IMR-90 (cell line): ENCODE measurements around the gene KIF12. TPM values are rescaled to one million over a fixed set of nuclear protein-coding genes. Genes with fewer than 3 reads are reported as not detected.

Experiments used
- ATAC-seq: fragments of 200-7000 bp; cut with Tn5 transposase; 2 replicates; pipeline ENCODE4 v1.9.1; 2020; ENCODE audit warnings: low read depth, mild to moderate bottlenecking, moderate library complexity
- BruUV-seq: library from RNA; stranded (reverse); fragments of 400-500 nt; replicated peaks from 2 replicates; lab custom pipeline; 2021; lab: Mats Ljungman, UMichigan
- CTCF ChIA-PET: fragments of 300-600 bp; formaldehyde crosslinking; extraction: SDS; loops from one replicate; lab custom pipeline; 2021; ENCODE audit warnings: antibody characterized with exemption; lab: Yijun Ruan, JAX
- POLR2A ChIA-PET: fragments of 300-600 bp; sonication (Branson Sonifier 250); formaldehyde crosslinking; loops from one replicate; lab custom pipeline; 2022; ENCODE audit warnings: antibody characterized with exemption; ENCODE audit not compliant: unreplicated experiment; lab: Charles Lee
- DNase-seq: peaks from one replicate; pipeline ENCODE4 v3.0.0; 2013
- H2AFZ ChIP-seq: replicated peaks from 2 replicates; pipeline ENCODE3; 2013; ENCODE audit warnings: low read length, mild to moderate bottlenecking; ENCODE audit not compliant: poor library complexity
- H2AK5ac ChIP-seq: 2 replicates; pipeline ENCODE4 v1.6.1; 2013; ENCODE audit warnings: low read depth, low read length, inconsistent platforms
- H2AK9ac ChIP-seq: replicated peaks from 2 replicates; pipeline ENCODE3; 2013; ENCODE audit warnings: mild to moderate bottlenecking, low read depth, low read length, moderate library complexity; ENCODE audit not compliant: poor library complexity
- H2BK120ac ChIP-seq: 2 replicates; pipeline ENCODE4 v1.6.1; 2013; ENCODE audit warnings: low read depth, low read length, inconsistent platforms
- H2BK15ac ChIP-seq: 3 replicates; pipeline ENCODE4 v1.6.1; 2013; ENCODE audit warnings: low read depth, low read length, inconsistent platforms
- H2BK20ac ChIP-seq: 2 replicates; pipeline ENCODE4 v1.6.1; 2013; ENCODE audit warnings: low read depth, mild to moderate bottlenecking, inconsistent platforms, low read length, moderate library complexity
- H2BK5ac ChIP-seq: 2 replicates; pipeline ENCODE4 v1.6.1; 2013; ENCODE audit warnings: mild to moderate bottlenecking, low read depth, low read length, inconsistent platforms; ENCODE audit not compliant: poor library complexity, severe bottlenecking
- H3K14ac ChIP-seq: replicated peaks from 2 replicates; pipeline ENCODE4 v1.6.1; 2013; ENCODE audit warnings: low read depth, low read length, inconsistent platforms
- H3K18ac ChIP-seq: 2 replicates; pipeline ENCODE4 v1.6.1; 2013; ENCODE audit warnings: low read depth, low read length, control low read depth
- H3K23ac ChIP-seq: 2 replicates; pipeline ENCODE4 v1.6.1; 2013; ENCODE audit warnings: low read depth, low read length, inconsistent platforms
- H3K27ac ChIP-seq: 2 replicates; pipeline ENCODE4 v1.5.1; 2013; ENCODE audit warnings: mild to moderate bottlenecking, control low read depth, low read length; ENCODE audit not compliant: insufficient read depth
- H3K27me3 ChIP-seq: 2 replicates; pipeline ENCODE4 v1.6.1; 2013; ENCODE audit warnings: low read length; ENCODE audit not compliant: control insufficient read depth, insufficient read depth
- H3K36me3 ChIP-seq: 2 replicates; pipeline ENCODE4 v1.6.1; 2013; ENCODE audit warnings: low read length, mixed read lengths; ENCODE audit not compliant: control insufficient read depth, insufficient read depth
- H3K4ac ChIP-seq: 2 replicates; pipeline ENCODE4 v1.6.1; 2013; ENCODE audit warnings: low read depth, low read length, inconsistent platforms
- H3K4me1 ChIP-seq: 2 replicates; pipeline ENCODE4 v1.6.1; 2013; ENCODE audit warnings: low read length, mixed read lengths; ENCODE audit not compliant: control insufficient read depth, insufficient read depth
- H3K4me2 ChIP-seq: 2 replicates; pipeline ENCODE4 v1.6.1; 2013; ENCODE audit warnings: low read depth, mild to moderate bottlenecking, control low read depth, low read length, moderate library complexity
- H3K4me3 ChIP-seq: 2 replicates; pipeline ENCODE4 v1.5.1; 2013; ENCODE audit warnings: low read depth, mild to moderate bottlenecking, control low read depth, low read length, moderate library complexity; ENCODE audit not compliant: insufficient read depth
- H3K56ac ChIP-seq: 2 replicates; pipeline ENCODE4 v1.6.1; 2013; ENCODE audit warnings: low read length, inconsistent platforms; ENCODE audit not compliant: insufficient read depth; ENCODE audit errors: extremely low read depth
- H3K79me1 ChIP-seq, 2 experiments: 2 replicates each; pipeline ENCODE4 v1.6.1; 2013; ENCODE audit warnings: low read length in 2 of 2, inconsistent platforms in 1 of 2, low read depth in 1 of 2
- H3K9ac ChIP-seq: 2 replicates; pipeline ENCODE4 v1.6.1; 2013; ENCODE audit warnings: low read depth, low read length, control low read depth
- H3K9me1 ChIP-seq: 2 replicates; pipeline ENCODE4 v1.6.1; 2013; ENCODE audit warnings: low read length, inconsistent platforms; ENCODE audit not compliant: insufficient read depth
- H3K9me3 ChIP-seq: 2 replicates; pipeline ENCODE4 v1.6.1; 2013; ENCODE audit warnings: low read length; ENCODE audit not compliant: control insufficient read depth, insufficient read depth
- H4K20me1 ChIP-seq: 2 replicates; pipeline ENCODE4 v1.6.1; 2013; ENCODE audit warnings: low read length, inconsistent platforms; ENCODE audit not compliant: insufficient read depth
- H4K5ac ChIP-seq: 2 replicates; pipeline ENCODE4 v1.6.1; 2013; ENCODE audit warnings: mild to moderate bottlenecking, low read depth, low read length, control low read depth
- H4K8ac ChIP-seq, 2 experiments: 2 replicates each; pipeline ENCODE4 v1.6.1; 2013; ENCODE audit warnings: low read depth in 2 of 2, low read length in 2 of 2, control low read depth in 1 of 2, inconsistent platforms in 1 of 2
- H4K91ac ChIP-seq: 2 replicates; pipeline ENCODE4 v1.6.1; 2013; ENCODE audit warnings: low read depth, low read length, inconsistent platforms; ENCODE audit not compliant: insufficient read depth
- FOS ChIP-seq: fragments of 150-350 bp; IDR thresholded peaks from 2 replicates; pipeline ENCODE4 v1.6.1; 2016; ENCODE audit warnings: low read depth, low read length
- WGBS, 2 experiments: methylation state at CpG; one replicate each; pipeline versions ENCODE4 v1.1.5 to v1.1.7; 2013; ENCODE audit warnings: missing lambda C conversion rate in 2 of 2; ENCODE audit not compliant: insufficient read length in 1 of 2; ENCODE audit errors: extremely low coverage in 2 of 2; 5-methylcytosine and 5-hydroxymethylcytosine counted together
- dilution Hi-C: fragments of 300-500 bp; cut with HindIII; formaldehyde crosslinking; loops from one replicate; pipeline ENCODE4 v1.14.3; 2018; ENCODE audit warnings: low sequenced_read_pairs; ENCODE audit not compliant: unreplicated experiment
- in situ Hi-C: fragments of 300-500 bp; cut with MboI; formaldehyde crosslinking; loops from 3 replicates; pipeline ENCODE4 v1.14.3; 2019; ENCODE audit warnings: low sequenced_read_pairs, inconsistent platforms, mixed read lengths
- intact Hi-C: fragments of 100-400 bp; cut with micrococcal nuclease; formaldehyde crosslinking; loops from 2 replicates; pipeline ENCODE4 v1.10.0; 2022
- polyA plus RNA-seq, 3 experiments: library from polyadenylated mRNA; depleted of rRNA; stranded (reverse); fragments of >200 nt; gene quantifications; 2 replicates each; pipeline ENCODE4 v1.2.3, GENCODE V29; 2012; ENCODE audit warnings: low replicate concordance in 1 of 3
- total RNA-seq: library from RNA; depleted of rRNA; stranded (reverse); fragments of >200 nt; gene quantifications from 2 replicates; pipeline ENCODE4 v1.2.3, GENCODE V29; 2012
- TF ChIP-seq, protein P1 (sequence below): fragments of 150-350 bp; IDR thresholded peaks from 2 replicates; pipeline ENCODE4 v1.6.1; 2017; ENCODE audit warnings: mild to moderate bottlenecking, antibody characterized with exemption, low read length, low read depth

The KIF12 gene
- total and polyA plus RNA-seq, 2 of the 4 experiments (the other 2 are of a cell fraction): not detected

DNA sequence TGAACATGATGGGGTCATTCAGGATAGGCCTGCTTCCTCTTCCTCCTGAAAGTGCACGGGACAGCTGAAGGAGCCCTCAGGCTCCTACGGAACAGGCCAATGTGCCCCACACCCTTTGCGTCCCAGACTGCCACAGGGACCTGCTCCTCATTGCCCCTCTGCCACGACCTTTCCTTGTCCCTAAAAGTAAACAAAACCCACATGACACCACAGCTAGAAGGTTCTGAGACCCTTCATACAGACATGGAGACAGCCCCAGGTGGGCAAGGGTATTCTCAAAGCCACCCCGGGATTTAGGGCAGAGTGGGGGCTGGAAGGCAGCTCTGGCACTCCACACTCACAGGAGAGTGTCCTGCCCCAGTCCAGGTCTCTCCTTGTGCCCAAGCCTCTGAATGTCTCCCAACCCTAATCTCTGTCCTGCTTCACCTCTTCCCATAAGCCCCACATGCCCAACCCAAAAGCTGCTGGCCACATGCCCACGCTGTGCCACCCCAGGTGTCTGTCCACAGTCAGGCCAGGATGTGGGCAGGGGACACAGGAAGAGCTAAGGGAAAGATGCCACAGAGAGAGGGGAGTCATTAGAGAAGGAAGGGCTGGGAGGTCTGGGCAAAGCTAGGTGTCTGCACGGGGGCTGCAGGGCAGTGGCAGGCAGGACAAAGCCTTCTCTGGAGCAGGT lies 21.8 kb downstream of the KIF12 start:
- no peak overlapping the region for H2AK5ac ChIP-seq
- no peak overlapping the region for H4K5ac ChIP-seq
- no peak overlapping the region for H4K8ac ChIP-seq
- no peak overlapping the region for H3K4ac ChIP-seq
- H3K18ac ChIP-seq: no peak overlapping the region
- H3K23ac ChIP-seq: no peak overlapping the region
- H3K4me3 ChIP-seq: no peak overlapping the region
- H2BK20ac ChIP-seq: no peak overlapping the region
- H2BK15ac ChIP-seq: no peak overlapping the region
- H2AK9ac ChIP-seq: no peak overlapping the region
- no TSS peak for BruUV-seq
- no peaks in the 10 kb centered on the region for H3K79me1 ChIP-seq
- dilution Hi-C loops (no loop called here), in situ Hi-C loops (no loop called here), intact Hi-C loops (no loop called here)
- no peak overlapping the region for H2BK5ac ChIP-seq
- no peaks in the 10 kb centered on the region; the same call in 1 of the 2 replicates for H3K4me1 ChIP-seq
- no peaks in the 10 kb centered on the region for H4K20me1 ChIP-seq
- H2BK120ac ChIP-seq: no peak overlapping the region
- H3K36me3 ChIP-seq: no peaks in the 10 kb centered on the region
- H3K27ac ChIP-seq: no peak overlapping the region
- H2AFZ ChIP-seq: no peak overlapping the region
- 88% methylated on average over 1 of the region's 7 CpGs; no CpG with 5 or more reads in 1 of the 2 experiments for WGBS, 2 experiments
- DNase-seq (no peak), ATAC-seq (no peak)
- no peak overlapping the region for H3K9ac ChIP-seq
- TF ChIP-seq FOS: no peak
- TF ChIP-seq, protein P1, sequence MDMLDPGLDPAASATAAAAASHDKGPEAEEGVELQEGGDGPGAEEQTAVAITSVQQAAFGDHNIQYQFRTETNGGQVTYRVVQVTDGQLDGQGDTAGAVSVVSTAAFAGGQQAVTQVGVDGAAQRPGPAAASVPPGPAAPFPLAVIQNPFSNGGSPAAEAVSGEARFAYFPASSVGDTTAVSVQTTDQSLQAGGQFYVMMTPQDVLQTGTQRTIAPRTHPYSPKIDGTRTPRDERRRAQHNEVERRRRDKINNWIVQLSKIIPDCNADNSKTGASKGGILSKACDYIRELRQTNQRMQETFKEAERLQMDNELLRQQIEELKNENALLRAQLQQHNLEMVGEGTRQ: no peak
- H3K9me3 ChIP-seq: no peaks in the 10 kb centered on the region; the same call in 1 of the 2 replicates
- POLR2A ChIA-PET: no interaction called here
- no peak overlapping the region for H3K56ac ChIP-seq
- peaks cover 49% of the 10 kb centered on the region for H3K27me3 ChIP-seq
- H3K9me1 ChIP-seq: no peaks in the 10 kb centered on the region
- H4K91ac ChIP-seq: no peak overlapping the region
- no peak overlapping the region for H3K14ac ChIP-seq
- no peak overlapping the region for H3K4me2 ChIP-seq
- CTCF ChIA-PET: interaction anchor here (0.6 kb wide), 1 partner anchor 298 kb away, joined by 4 read pairs; no protein-coding TSS in a partner anchor
